AG08396 (cell line): ENCODE data around the gene CHD9.
"Not testable (repeated sequence)": the region's sequence is repeated elsewhere in the genome, so short reads cannot be mapped to it uniquely, and the experiment has no call there.

Experiments used
- DNase-seq: peaks from one replicate; pipeline ENCODE4 v3.0.0; 2012; ENCODE audit warnings: low spot score, mixed read lengths

The CHD9 gene

GRCh38 chr16:53074296-53074695, 19.5 kb downstream of the CHD9 start:
- DNase-seq: not testable (repeated sequence)

- not testable (repeated sequence) for DNase-seq
These were observed 20.7 kb downstream of the CHD9 start for GRCh38 chr16:53075461-53075860.

GRCh38 chr16:53078247-53078646, 23.5 kb downstream of the CHD9 start:
- DNase-seq: no peak

GRCh38 chr16:53078765-53079485, 24.1 kb downstream of the CHD9 start:
- no peak for DNase-seq

GRCh38 chr16:53080345-53081031, 25.7 kb downstream of the CHD9 start:
- peak; percentile 78 for DNase-seq

- no peak for DNase-seq
These were observed 26.2 kb downstream of the CHD9 start for GRCh38 chr16:53081032-53081424.

- DNase-seq: no peak
These were observed 27.1 kb downstream of the CHD9 start for GRCh38 chr16:53081686-53082407.

GRCh38 chr16:53082509-53082908, 27.7 kb downstream of the CHD9 start:
- DNase-seq: no peak

- no peak for DNase-seq
These were observed 28.3 kb downstream of the CHD9 start for GRCh38 chr16:53083119-53083518.

GRCh38 chr16:53084141-53084541, 29.4 kb downstream of the CHD9 start:
- DNase-seq: no peak

- no peak for DNase-seq
These were observed 30.0 kb downstream of the CHD9 start for GRCh38 chr16:53084746-53085334.

- DNase-seq: no peak
These were observed 30.6 kb downstream of the CHD9 start for GRCh38 chr16:53085369-53085843.

GRCh38 chr16:53085931-53086421, 31.2 kb downstream of the CHD9 start:
- no peak for DNase-seq

- DNase-seq: no peak
These were observed 32.3 kb downstream of the CHD9 start for GRCh38 chr16:53087101-53087500.

- no peak for DNase-seq
These were observed 34.9 kb downstream of the CHD9 start for GRCh38 chr16:53089434-53090285.

GRCh38 chr16:53090286-53090590, 35.4 kb downstream of the CHD9 start:
- no peak for DNase-seq

GRCh38 chr16:53090591-53091411, 36.0 kb downstream of the CHD9 start:
- DNase-seq: peak; percentile 84

GRCh38 chr16:53091466-53092211, 36.8 kb downstream of the CHD9 start:
- peak; percentile 57 for DNase-seq

GRCh38 chr16:53092284-53092683, 37.5 kb downstream of the CHD9 start:
- DNase-seq: no peak
